ENCODE measurements around the gene ZNF692. TPM values are rescaled to one million over a fixed set of nuclear protein-coding genes. Genes with fewer than 3 reads are reported as not detected.

The ZNF692 gene
- total and polyA plus RNA-seq, 4 donors, result 10.3 to 176 (median 31.0) TPM

DNA sequence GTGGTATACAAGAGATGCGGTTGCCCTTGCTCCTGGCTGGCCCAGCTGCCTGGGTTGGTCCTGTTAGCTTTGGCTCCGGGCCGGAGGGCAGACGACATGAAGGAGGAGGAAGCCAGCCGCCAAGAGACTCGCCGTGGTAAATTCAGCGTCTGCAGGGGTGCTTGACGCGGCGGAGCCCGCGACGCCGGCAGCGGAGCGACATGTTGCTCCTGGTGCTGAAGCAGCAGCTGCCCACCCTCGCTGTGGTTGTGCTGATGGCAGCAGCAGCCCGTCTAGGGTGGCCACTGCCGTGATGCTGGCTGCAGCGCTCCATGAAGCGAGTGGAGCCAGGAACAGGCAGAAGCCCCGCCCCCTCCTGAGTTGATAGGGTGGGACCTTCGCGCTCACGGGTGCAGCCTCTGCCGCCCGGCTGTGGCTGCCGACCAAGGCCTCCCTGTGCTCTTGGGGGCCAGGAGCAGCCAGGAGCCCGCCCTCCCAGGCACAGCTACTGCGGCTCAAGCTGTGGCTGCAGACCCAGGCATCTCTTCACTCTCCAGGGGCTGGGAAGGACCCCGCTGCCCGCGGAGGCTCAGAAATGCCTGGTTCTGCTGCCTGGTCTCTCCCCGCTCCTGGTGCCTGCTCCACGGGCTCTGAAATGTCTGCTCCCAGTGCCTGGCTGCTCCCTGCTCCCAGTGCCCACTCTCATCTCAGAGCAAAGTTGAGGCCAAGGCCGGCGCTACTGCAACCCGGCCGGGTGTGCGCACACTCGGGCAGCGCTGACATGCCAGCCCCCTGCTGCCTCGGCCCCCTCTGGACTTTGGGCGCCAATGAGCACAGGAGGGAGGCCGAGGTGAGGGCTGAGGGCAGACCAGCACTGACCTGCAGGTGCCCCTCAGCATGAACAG lies 4.4 kb upstream of the ZNF692 start:
- DNase-seq (peak; percentile 95), ATAC-seq (ENCODE audit: low FRiP score) (peak; percentile 89)
- 3 to 4% methylated on average over 38 to 46 of the region's 46 CpGs for WGBS, 2 donors
- Histone ChIP-seq H3K4me3 (ENCODE audit: low read length in 2 of 2) (peak overlapping the region; percentile 23 to 36), H3K36me3 (ENCODE audit: control insufficient read depth in 1 of 2, insufficient read depth in 2 of 2, low read length in 1 of 2) (no peaks in the 10 kb centered on the region), H3K9me3 (ENCODE audit: control insufficient read depth, low read length) (no peaks in the 10 kb centered on the region), H3K27ac (ENCODE audit: low read depth in 1 of 2, low read length in 2 of 2) (peak overlapping the region in 1 of 2 donors; percentile 49), H3K4me1 (ENCODE audit: control insufficient read depth in 1 of 2, insufficient read depth in 2 of 2, low read length in 2 of 2) (no peaks in the 10 kb centered on the region), H3K27me3 (ENCODE audit: control insufficient read depth in 1 of 2, insufficient read depth in 2 of 2, low read length in 1 of 2) (no peaks in the 10 kb centered on the region)
- intact Hi-C loops (cut with DNase I), result no loop called here

DNA sequence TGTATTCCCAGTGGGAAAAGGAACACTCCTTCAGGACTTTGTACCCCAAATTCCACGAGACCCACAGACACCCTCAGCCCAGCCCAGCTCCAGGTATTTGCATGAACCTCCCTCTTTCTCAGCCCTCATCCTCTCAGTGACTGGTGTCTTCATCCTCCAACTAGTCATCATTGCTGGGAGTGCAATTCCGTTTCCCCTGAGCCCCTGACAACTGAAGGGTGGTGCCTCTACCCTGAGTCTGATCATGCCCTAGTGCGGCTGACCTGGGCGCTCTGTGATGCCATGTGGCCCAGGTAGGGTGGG lies 3.8 kb upstream of the ZNF692 start:
- no peak for ATAC-seq (ENCODE audit: low FRiP score)
- peak overlapping the region in 1 of 2 donors; percentile 39 for H3K27ac ChIP-seq (ENCODE audit: low read depth in 1 of 2, low read length in 2 of 2)
- intact Hi-C loops (cut with DNase I), result no loop called here
- H3K9me3 ChIP-seq (ENCODE audit: control insufficient read depth, low read length), result no peaks in the 10 kb centered on the region
- no peak for DNase-seq
- peak overlapping the region; percentile 23 to 36 for H3K4me3 ChIP-seq (ENCODE audit: low read length in 2 of 2)
- no peaks in the 10 kb centered on the region for H3K27me3 ChIP-seq (ENCODE audit: control insufficient read depth in 1 of 2, insufficient read depth in 2 of 2, low read length in 1 of 2)
- 11 to 13% methylated on average over 4 of the region's 4 CpGs for WGBS, 2 donors
- H3K4me1 ChIP-seq (ENCODE audit: control insufficient read depth in 1 of 2, insufficient read depth in 2 of 2, low read length in 2 of 2), result peaks cover 0 to 2% of the 10 kb centered on the region in 2 donors
- no peaks in the 10 kb centered on the region for H3K36me3 ChIP-seq (ENCODE audit: control insufficient read depth in 1 of 2, insufficient read depth in 2 of 2, low read length in 1 of 2)

DNA sequence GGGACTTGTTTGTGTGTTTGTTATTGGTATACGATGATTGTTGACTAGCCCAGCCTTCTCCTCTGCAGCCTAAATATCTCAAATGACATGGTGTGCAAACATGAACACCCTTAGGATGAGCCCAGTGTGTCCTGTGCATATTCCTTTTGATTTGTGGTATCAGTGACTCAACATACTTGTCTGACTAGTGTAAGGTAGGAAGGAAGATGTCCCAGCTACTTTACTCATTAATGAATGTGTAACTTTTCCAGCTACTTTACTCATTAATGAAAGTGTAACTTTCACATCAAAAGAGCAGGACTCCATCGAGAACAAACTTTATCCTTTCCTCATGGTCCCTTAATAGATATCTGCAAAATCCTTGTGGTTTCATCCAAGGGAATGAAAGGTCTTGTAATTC lies 2.7 kb upstream of the ZNF692 start:
- WGBS, 2 donors, result 83 to 87% methylated on average over 2 of the region's 2 CpGs

DNA sequence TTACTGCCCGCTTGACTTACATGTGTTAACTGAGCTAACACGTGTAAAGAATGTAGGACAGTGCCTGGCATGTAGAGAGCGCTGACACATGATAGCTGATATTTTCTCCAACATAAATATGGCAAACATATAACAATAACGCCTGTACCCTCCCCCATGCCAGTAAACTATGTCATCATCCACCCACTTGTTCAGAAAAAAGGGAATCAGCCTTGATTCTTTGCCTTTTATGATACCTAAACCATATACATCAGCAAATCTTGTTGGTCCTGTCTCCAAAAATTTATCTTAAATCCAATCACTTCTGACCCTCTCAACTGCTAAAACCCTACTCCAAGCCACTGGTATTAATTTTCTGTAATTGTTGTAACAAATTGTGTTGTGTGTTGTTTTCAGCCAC lies 1.1 kb upstream of the ZNF692 start:
- 84 to 87% methylated on average over 4 of the region's 4 CpGs for WGBS, 2 donors
- Histone ChIP-seq H3K4me3 (ENCODE audit: low read length in 2 of 2) (no peak overlapping the region), H3K9me3 (ENCODE audit: control insufficient read depth, low read length) (no peaks in the 10 kb centered on the region), H3K27ac (ENCODE audit: low read depth in 1 of 2, low read length in 2 of 2) (no peak overlapping the region), H3K27me3 (ENCODE audit: control insufficient read depth in 1 of 2, insufficient read depth in 2 of 2, low read length in 1 of 2) (no peaks in the 10 kb centered on the region), H3K36me3 (ENCODE audit: control insufficient read depth in 1 of 2, insufficient read depth in 2 of 2, low read length in 1 of 2) (no peaks in the 10 kb centered on the region), H3K4me1 (ENCODE audit: control insufficient read depth in 1 of 2, insufficient read depth in 2 of 2, low read length in 2 of 2) (peaks cover 0 to 3% of the 10 kb centered on the region in 2 donors)
- intact Hi-C loops (cut with DNase I), result no loop called here
- no peak for ATAC-seq (ENCODE audit: low FRiP score)
- no peak for DNase-seq

More for the DNA sequence above, 2.7 kb upstream of the ZNF692 start:
- ATAC-seq (ENCODE audit: low FRiP score) (no peak), DNase-seq (no peak)
- intact Hi-C loops (cut with DNase I), result no loop called here
- Histone ChIP-seq H3K27ac (ENCODE audit: low read depth in 1 of 2, low read length in 2 of 2) (no peak overlapping the region), H3K4me3 (ENCODE audit: low read length in 2 of 2) (no peak overlapping the region), H3K36me3 (ENCODE audit: control insufficient read depth in 1 of 2, insufficient read depth in 2 of 2, low read length in 1 of 2) (no peaks in the 10 kb centered on the region), H3K27me3 (ENCODE audit: control insufficient read depth in 1 of 2, insufficient read depth in 2 of 2, low read length in 1 of 2) (no peaks in the 10 kb centered on the region), H3K9me3 (ENCODE audit: control insufficient read depth, low read length) (no peaks in the 10 kb centered on the region), H3K4me1 (ENCODE audit: control insufficient read depth in 1 of 2, insufficient read depth in 2 of 2, low read length in 2 of 2) (peaks cover 0 to 3% of the 10 kb centered on the region in 2 donors)

DNA sequence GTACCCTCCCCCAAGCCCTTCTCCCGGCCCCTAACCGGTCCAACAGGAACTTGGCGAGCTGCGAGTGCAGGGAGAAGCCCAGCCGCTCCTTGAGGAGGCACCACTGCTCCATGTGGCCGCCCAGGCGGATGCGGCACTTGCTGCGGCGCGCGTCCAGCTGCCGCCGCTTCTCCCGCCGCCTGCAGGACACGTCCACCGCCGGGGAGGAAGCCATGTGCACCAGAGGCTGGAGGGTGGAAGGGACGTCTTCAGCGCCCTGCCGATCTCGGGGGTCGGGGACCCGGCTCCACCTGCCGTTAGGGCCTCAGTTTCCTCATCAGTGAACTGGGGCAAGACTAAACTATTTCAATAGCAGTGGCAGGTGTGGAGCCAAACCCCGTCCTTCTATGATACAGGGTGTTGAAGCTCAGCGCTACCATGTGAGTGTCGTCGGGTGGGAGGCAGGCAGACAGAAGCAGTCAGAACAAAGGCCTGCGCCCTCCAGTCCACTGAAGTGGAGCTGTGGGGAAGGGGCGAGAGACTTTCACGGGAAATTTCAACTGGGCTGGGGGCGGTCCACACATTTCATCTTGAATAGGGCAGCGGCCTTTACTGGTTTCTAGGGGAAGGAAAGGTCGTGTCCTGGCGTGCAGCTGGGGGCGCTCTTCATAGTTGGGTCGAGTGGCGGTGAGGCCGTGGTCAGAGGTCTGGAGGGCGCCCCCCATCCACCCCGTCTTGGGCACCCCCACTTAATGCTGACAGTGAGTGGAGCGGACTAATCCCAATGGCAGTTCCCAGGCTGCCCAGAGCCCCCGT lies 592 bp downstream of the ZNF692 start:
- peak; percentile 84 to 88 for DNase-seq
- Histone ChIP-seq H3K36me3 (ENCODE audit: control insufficient read depth in 1 of 2, insufficient read depth in 2 of 2, low read length in 1 of 2) (no peaks in the 10 kb centered on the region), H3K4me3 (ENCODE audit: low read length in 2 of 2) (peak overlapping the region; percentile 39 to 59), H3K27ac (ENCODE audit: low read depth in 1 of 2, low read length in 2 of 2) (peak overlapping the region in 1 of 2 donors; percentile 9), H3K4me1 (ENCODE audit: control insufficient read depth in 1 of 2, insufficient read depth in 2 of 2, low read length in 2 of 2) (peaks cover 0 to 3% of the 10 kb centered on the region in 2 donors), H3K27me3 (ENCODE audit: control insufficient read depth in 1 of 2, insufficient read depth in 2 of 2, low read length in 1 of 2) (no peaks in the 10 kb centered on the region), H3K9me3 (ENCODE audit: control insufficient read depth, low read length) (no peaks in the 10 kb centered on the region)
- peak; percentile 77 for ATAC-seq (ENCODE audit: low FRiP score)
- WGBS, 2 donors, result 1% methylated on average over 45 of the region's 45 CpGs
- intact Hi-C loops (cut with DNase I), result loop anchor here (1.0 to 2.0 kb wide), 2 partner anchors 19 to 49 kb away; partner anchors contain the start of gene PGBD2 (in 1 of the 2)

DNA sequence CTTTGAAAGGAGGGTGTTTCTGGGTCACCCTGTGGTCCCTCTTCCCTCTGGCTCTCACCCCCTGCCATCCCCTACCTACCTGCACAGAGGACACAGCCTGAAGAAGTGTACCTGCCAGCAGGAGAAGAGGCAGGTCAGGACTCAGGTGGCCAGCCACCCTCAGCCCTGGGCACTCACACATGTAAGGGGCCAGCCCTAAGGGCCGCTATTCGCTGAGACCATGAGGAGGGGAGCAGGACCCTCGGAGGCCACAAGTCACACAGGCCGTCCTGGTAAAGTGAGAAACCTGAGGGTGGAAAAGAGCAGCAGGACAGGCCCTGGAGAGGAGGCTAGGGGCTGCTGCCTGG lies 1.2 kb downstream of the ZNF692 start:
- 22 to 25% methylated on average over 4 of the region's 4 CpGs for WGBS, 2 donors
- Histone ChIP-seq H3K9me3 (ENCODE audit: control insufficient read depth, low read length) (no peaks in the 10 kb centered on the region), H3K4me3 (ENCODE audit: low read length in 2 of 2) (peak overlapping the region in 1 of 2 donors; percentile 39), H3K27me3 (ENCODE audit: control insufficient read depth in 1 of 2, insufficient read depth in 2 of 2, low read length in 1 of 2) (no peaks in the 10 kb centered on the region), H3K4me1 (ENCODE audit: control insufficient read depth in 1 of 2, insufficient read depth in 2 of 2, low read length in 2 of 2) (peaks cover 0 to 3% of the 10 kb centered on the region in 2 donors), H3K27ac (ENCODE audit: low read depth in 1 of 2, low read length in 2 of 2) (no peak overlapping the region), H3K36me3 (ENCODE audit: control insufficient read depth in 1 of 2, insufficient read depth in 2 of 2, low read length in 1 of 2) (no peaks in the 10 kb centered on the region)
- intact Hi-C loops (cut with DNase I), result loop anchor here (1.0 to 2.0 kb wide), 2 partner anchors 18 to 49 kb away; partner anchors contain the start of gene PGBD2 (in 1 of the 2)
- ATAC-seq (ENCODE audit: low FRiP score) (no peak), DNase-seq (no peak)

DNA sequence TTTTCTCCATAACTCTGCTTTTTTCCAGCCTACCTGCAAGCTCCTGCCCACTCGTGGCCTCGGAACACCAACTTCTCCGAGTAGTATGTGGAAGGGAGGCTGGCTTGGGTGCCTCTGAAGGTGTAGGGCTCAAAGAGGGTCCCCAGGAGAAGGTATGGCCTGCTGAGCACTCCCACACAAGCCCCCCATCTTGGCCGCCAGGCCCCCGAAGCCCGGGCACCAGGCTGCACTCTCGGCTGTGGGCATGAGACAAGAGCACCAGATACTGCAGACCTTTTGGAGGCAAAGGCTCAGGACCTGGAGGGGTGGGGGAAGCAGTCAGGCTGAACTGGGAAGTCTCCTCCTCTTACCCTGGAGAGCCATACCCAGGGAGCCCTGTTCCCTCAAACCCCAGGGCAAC lies 1.7 kb downstream of the ZNF692 start:
- Histone ChIP-seq H3K4me1 (ENCODE audit: control insufficient read depth in 1 of 2, insufficient read depth in 2 of 2, low read length in 2 of 2) (peaks cover 0 to 3% of the 10 kb centered on the region in 2 donors), H3K27me3 (ENCODE audit: control insufficient read depth in 1 of 2, insufficient read depth in 2 of 2, low read length in 1 of 2) (no peaks in the 10 kb centered on the region), H3K4me3 (ENCODE audit: low read length in 2 of 2) (no peak overlapping the region), H3K9me3 (ENCODE audit: control insufficient read depth, low read length) (no peaks in the 10 kb centered on the region), H3K36me3 (ENCODE audit: control insufficient read depth in 1 of 2, insufficient read depth in 2 of 2, low read length in 1 of 2) (no peaks in the 10 kb centered on the region), H3K27ac (ENCODE audit: low read depth in 1 of 2, low read length in 2 of 2) (no peak overlapping the region)
- no peak for DNase-seq
- intact Hi-C loops (cut with DNase I), result no loop called here
- ATAC-seq (ENCODE audit: low FRiP score), result no peak
- 89 to 91% methylated on average over 7 of the region's 7 CpGs for WGBS, 2 donors

DNA sequence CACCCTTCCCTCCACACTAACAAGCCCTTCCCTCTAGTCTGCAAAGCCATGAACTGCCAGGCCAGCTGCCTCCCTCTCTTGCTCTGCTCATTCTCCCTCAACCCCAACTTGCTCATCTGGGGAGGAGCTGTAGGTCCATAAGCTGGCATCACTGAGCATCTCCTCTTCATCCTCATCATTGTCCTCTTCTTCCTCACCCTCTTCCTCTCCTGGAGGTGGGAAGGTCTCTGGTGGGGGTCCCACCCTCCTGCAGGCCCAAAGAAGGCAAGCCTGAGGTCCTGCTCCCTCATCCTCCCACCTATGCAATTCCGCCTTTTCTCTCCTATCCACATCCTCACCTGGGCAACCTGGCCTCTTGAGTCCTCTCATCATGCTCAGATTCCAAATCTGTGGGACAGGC lies 2.7 kb downstream of the ZNF692 start:
- WGBS, 2 donors, result 92 to 94% methylated on average over 1 of the region's 1 CpG
- Histone ChIP-seq H3K27ac (ENCODE audit: low read depth in 1 of 2, low read length in 2 of 2) (no peak overlapping the region), H3K9me3 (ENCODE audit: control insufficient read depth, low read length) (no peaks in the 10 kb centered on the region), H3K27me3 (ENCODE audit: control insufficient read depth in 1 of 2, insufficient read depth in 2 of 2, low read length in 1 of 2) (no peaks in the 10 kb centered on the region), H3K4me1 (ENCODE audit: control insufficient read depth in 1 of 2, insufficient read depth in 2 of 2, low read length in 2 of 2) (peaks cover 0 to 3% of the 10 kb centered on the region in 2 donors), H3K36me3 (ENCODE audit: control insufficient read depth in 1 of 2, insufficient read depth in 2 of 2, low read length in 1 of 2) (no peaks in the 10 kb centered on the region), H3K4me3 (ENCODE audit: low read length in 2 of 2) (no peak overlapping the region)
- intact Hi-C loops (cut with DNase I), result no loop called here
- DNase-seq (no peak), ATAC-seq (ENCODE audit: low FRiP score) (no peak)
